GM21367 (cell line): ENCODE measurements around the gene TBCD.

Source experiments
- ATAC-seq: cut with Tn5 transposase; IDR thresholded peaks from one replicate; pipeline ENCODE4 v1.9.1; 2021; ENCODE audit not compliant: unreplicated experiment

TBCD gene

GRCh38 chr17:82808921-82809905, 57.3 kb downstream of the TBCD start:
- ATAC-seq, result no peak

GRCh38 chr17:82810644-82811430, 59.0 kb downstream of the TBCD start:
- no peak for ATAC-seq

GRCh38 chr17:82812058-82812457, 60.2 kb downstream of the TBCD start:
- ATAC-seq, result no peak

- no peak for ATAC-seq
These were observed 60.7 kb downstream of the TBCD start for GRCh38 chr17:82812601-82813000.

- no peak for ATAC-seq
These were observed 61.6 kb downstream of the TBCD start for GRCh38 chr17:82813299-82814051.

GRCh38 chr17:82814834-82815233, 63.0 kb downstream of the TBCD start:
- no peak for ATAC-seq

- ATAC-seq, result no peak
These were observed 63.5 kb downstream of the TBCD start for GRCh38 chr17:82815354-82815753.

- ATAC-seq, result no peak
These were observed 64.0 kb downstream of the TBCD start for GRCh38 chr17:82815790-82816305.

- ATAC-seq, result no peak
These were observed 64.5 kb downstream of the TBCD start for GRCh38 chr17:82816358-82816757.

- ATAC-seq, result no peak
These were observed 66.1 kb downstream of the TBCD start for GRCh38 chr17:82817947-82818346.

GRCh38 chr17:82820278-82821251, 68.7 kb downstream of the TBCD start:
- ATAC-seq, result no peak

GRCh38 chr17:82821554-82821953, 69.7 kb downstream of the TBCD start:
- no peak for ATAC-seq

- no peak for ATAC-seq
These were observed 70.4 kb downstream of the TBCD start for GRCh38 chr17:82822281-82822680.

- no peak for ATAC-seq
These were observed 71.1 kb downstream of the TBCD start for GRCh38 chr17:82823004-82823403.

- ATAC-seq, result no peak
These were observed 73.8 kb downstream of the TBCD start for GRCh38 chr17:82825540-82826124.

GRCh38 chr17:82826211-82826610, 74.3 kb downstream of the TBCD start:
- no peak for ATAC-seq

- ATAC-seq, result no peak
These were observed 75.1 kb downstream of the TBCD start for GRCh38 chr17:82826956-82827355.

GRCh38 chr17:82828875-82829487, 77.1 kb downstream of the TBCD start:
- ATAC-seq, result no peak

- ATAC-seq, result no peak
These were observed 78.4 kb downstream of the TBCD start for GRCh38 chr17:82830249-82830661.
